Common myeloid progenitor, CD34-positive (primary cell): ENCODE results near the gene RAB44.

Experiments
- CTCF ChIA-PET: fragments of 350-600 bp; sonication (Branson Sonifier 250); formaldehyde crosslinking; loops from one replicate; lab custom pipeline; 2021; ENCODE audit warnings: antibody characterized with exemption; lab: Charles Lee
- POLR2A ChIA-PET: fragments of 350-600 bp; sonication (Branson Sonifier 250); formaldehyde crosslinking; loops from one replicate; lab custom pipeline; 2021; ENCODE audit warnings: antibody characterized with exemption; lab: Charles Lee
- DNase-seq, 3 donors: peaks; one replicate each; pipeline versions ENCODE4 v3.0.0 to v3.0.0-alpha.2; 2013
- H3K27ac ChIP-seq, 2 experiments: 1 replicate in 1 of 2; 2 replicates in 1 of 2; pipeline ENCODE4 v1.7.0; 2013; ENCODE audit warnings: inconsistent platforms in 2 of 2, low read length in 2 of 2, mild to moderate bottlenecking in 2 of 2, low read depth in 1 of 2, moderate library complexity in 1 of 2; ENCODE audit not compliant: severe bottlenecking in 2 of 2, insufficient read depth in 1 of 2, poor library complexity in 1 of 2
- H3K27me3 ChIP-seq, 5 experiments: replicated peaks in 2 of 5; 1 replicate in 3 of 5; 2 replicates in 2 of 5; pipeline versions ENCODE4 v1.6.1 to v1.7.0; 2013; ENCODE audit warnings: low read length in 4 of 5, mild to moderate bottlenecking in 2 of 5, moderate library complexity in 2 of 5, inconsistent platforms in 1 of 5; ENCODE audit not compliant: insufficient read depth in 5 of 5, control insufficient read depth in 4 of 5
- H3K36me3 ChIP-seq, 4 experiments: 1 replicate in 2 of 4; 2 replicates in 2 of 4; pipeline versions ENCODE4 v1.6.1 to v1.7.0; 2013; ENCODE audit warnings: low read length in 3 of 4, control low read depth in 1 of 4, mild to moderate bottlenecking in 1 of 4; ENCODE audit not compliant: control insufficient read depth in 4 of 4, insufficient read depth in 4 of 4
- H3K4me1 ChIP-seq, 4 experiments: 1 replicate in 3 of 4; 2 replicates in 1 of 4; pipeline versions ENCODE4 v1.6.1 to v1.7.1; 2013; ENCODE audit warnings: low read length in 3 of 4, mild to moderate bottlenecking in 3 of 4, control low read depth in 1 of 4, inconsistent platforms in 1 of 4, moderate library complexity in 1 of 4; ENCODE audit not compliant: control insufficient read depth in 4 of 4, insufficient read depth in 4 of 4; ENCODE audit errors: control extremely low read depth in 1 of 4
- H3K4me3 ChIP-seq, 7 experiments: 1 replicate in 4 of 7; 2 replicates in 3 of 7; pipeline versions ENCODE4 v1.5.1 to v1.7.0; 2013; ENCODE audit warnings: mild to moderate bottlenecking in 7 of 7, low read length in 6 of 7, moderate library complexity in 6 of 7, inconsistent platforms in 2 of 7, low read depth in 2 of 7, control low read depth in 1 of 7; ENCODE audit not compliant: insufficient read depth in 4 of 7, control insufficient read depth in 1 of 7; ENCODE audit errors: extremely low read depth in 1 of 7
- H3K9me3 ChIP-seq, 5 experiments: 1 replicate in 4 of 5; 2 replicates in 1 of 5; pipeline versions ENCODE4 v1.6.1 to v1.7.1; 2013; ENCODE audit warnings: low read length in 4 of 5, mild to moderate bottlenecking in 2 of 5, inconsistent platforms in 1 of 5, low read depth in 1 of 5, moderate library complexity in 1 of 5; ENCODE audit not compliant: control insufficient read depth in 4 of 5, insufficient read depth in 2 of 5; ENCODE audit errors: control extremely low read depth in 1 of 5
- WGBS: methylation state at CpG from one replicate; pipeline ENCODE4 v1.1.5; 2013; ENCODE audit not compliant: insufficient coverage; 5-methylcytosine and 5-hydroxymethylcytosine counted together

RAB44 gene

DNA sequence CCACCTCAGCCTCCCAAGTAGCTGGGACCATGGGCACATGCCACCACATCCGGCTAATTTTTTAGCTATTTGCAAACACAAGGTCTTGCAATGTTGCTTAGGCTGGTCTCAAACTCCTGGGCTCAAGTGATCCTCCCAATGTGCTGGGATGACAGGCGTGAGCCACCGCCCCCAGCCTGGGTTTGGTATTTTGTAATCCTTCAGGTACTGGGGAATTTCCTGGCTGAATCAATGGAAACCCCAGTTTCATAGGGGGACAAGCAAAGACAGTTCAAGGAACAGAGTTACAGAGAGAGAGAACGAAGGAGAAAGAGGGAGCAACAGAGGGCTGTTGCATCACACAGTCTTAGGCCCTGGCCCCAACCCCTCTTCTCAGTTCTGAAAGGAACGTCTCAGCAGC lies 35.7 kb downstream of the RAB44 start:
- Histone ChIP-seq H3K4me3 (no peak overlapping the region), H3K27me3 (peaks cover 0 to 1% (median 0%) of the 10 kb centered on the region in 5 experiments), H3K36me3 (peaks cover 0 to 10% (median 0%) of the 10 kb centered on the region in 4 experiments), H3K27ac (no peak overlapping the region), H3K9me3 (no peaks in the 10 kb centered on the region), H3K4me1 (peaks cover 0 to 12% (median 11%) of the 10 kb centered on the region in 4 experiments)
- WGBS, result 100% methylated on average over 5 of the region's 5 CpGs
- ChIA-PET CTCF (interaction anchor here (0.6 to 5.2 kb wide), 8 partner anchors 9 to 124 kb away, joined by 3 to 22 read pairs (median 3); no protein-coding TSS in a partner anchor), POLR2A (no interaction called here)
- DNase-seq, result no peak

GRCh38 chr6:36734486-36735060 lies 36.9 kb downstream of the RAB44 start:
- Histone ChIP-seq H3K27me3 (peaks cover 0 to 1% (median 0%) of the 10 kb centered on the region in 5 experiments), H3K4me1 (peaks cover 0 to 12% (median 10%) of the 10 kb centered on the region in 4 experiments), H3K27ac (no peak overlapping the region), H3K4me3 (peak overlapping the region in 3 of 7 experiments; percentile 40 to 63 (median 59)), H3K36me3 (peaks cover 0 to 10% (median 0%) of the 10 kb centered on the region in 4 experiments), H3K9me3 (no peaks in the 10 kb centered on the region)
- ChIA-PET POLR2A (no interaction called here), CTCF (interaction anchor here (0.7 to 5.2 kb wide), 5 partner anchors 24 to 119 kb away, joined by 3 to 22 read pairs (median 3); no protein-coding TSS in a partner anchor)
- 89% methylated on average over 6 of the region's 7 CpGs for WGBS
- DNase-seq, result no peak

DNA sequence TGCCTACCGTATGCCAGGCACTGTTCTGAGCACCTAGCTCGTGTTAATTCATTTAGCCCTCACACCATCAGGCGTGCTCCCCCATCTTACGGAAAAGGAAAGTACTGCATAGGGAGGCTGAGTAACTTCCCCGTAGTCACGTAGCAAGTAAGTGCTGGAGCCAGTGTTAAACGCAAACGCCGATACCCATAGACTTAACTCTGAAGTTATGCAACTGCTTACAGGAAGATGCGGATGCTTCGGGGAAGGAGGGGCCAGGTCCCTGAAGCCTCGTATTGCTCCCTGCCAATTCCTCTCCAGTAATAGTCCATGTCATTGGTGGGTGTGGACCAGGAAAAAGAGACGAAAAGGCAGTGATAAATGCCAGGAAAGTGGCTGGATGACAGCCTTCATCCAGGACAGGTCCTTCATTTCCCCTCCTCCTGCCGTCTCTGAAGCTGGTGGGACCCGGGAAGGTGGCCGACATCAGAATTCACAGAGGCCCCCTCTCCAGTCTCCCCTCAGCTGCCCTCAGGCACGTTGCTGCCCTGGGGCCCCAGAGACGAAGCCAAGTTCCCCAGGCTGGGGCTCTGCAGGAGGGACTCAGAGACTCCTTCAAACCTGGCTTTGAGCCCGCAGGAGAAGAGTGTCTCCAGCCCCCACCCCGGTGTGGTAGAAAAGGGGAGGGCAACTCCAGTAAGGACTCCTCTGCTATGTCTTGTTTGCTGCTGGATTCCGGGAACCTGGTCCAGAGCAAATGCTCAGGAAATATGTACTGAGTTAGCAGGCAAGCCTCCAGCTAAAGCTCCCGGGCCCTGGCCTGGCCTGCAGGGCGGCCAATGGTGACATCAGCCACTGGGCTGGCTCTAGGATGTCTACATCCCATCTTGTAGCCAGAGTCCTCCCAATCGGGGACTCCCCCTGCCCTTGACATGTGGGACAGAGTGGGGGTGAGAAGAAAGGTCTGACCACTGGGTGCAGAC lies 37.8 kb downstream of the RAB44 start:
- peak; percentile 67 to 86 (median 85) for DNase-seq
- peak overlapping the region in 3 of 7 experiments; percentile 40 to 63 (median 59) for H3K4me3 ChIP-seq
- H3K27me3 ChIP-seq, result peaks cover 0 to 1% (median 0%) of the 10 kb centered on the region in 5 experiments
- peaks cover 0 to 10% (median 0%) of the 10 kb centered on the region in 4 experiments for H3K36me3 ChIP-seq
- peaks cover 0 to 12% (median 10%) of the 10 kb centered on the region in 4 experiments for H3K4me1 ChIP-seq
- 16% methylated on average over 22 of the region's 24 CpGs for WGBS
- no peaks in the 10 kb centered on the region for H3K9me3 ChIP-seq
- no peak overlapping the region for H3K27ac ChIP-seq
- POLR2A ChIA-PET, result no interaction called here
- CTCF ChIA-PET, result interaction anchor here (0.7 to 5.2 kb wide), 4 partner anchors 23 to 120 kb away, joined by 3 to 22 read pairs (median 6); no protein-coding TSS in a partner anchor

GRCh38 chr6:36737043-36737785 lies 39.6 kb downstream of the RAB44 start:
- Histone ChIP-seq H3K36me3 (no peaks in the 10 kb centered on the region), H3K9me3 (no peaks in the 10 kb centered on the region), H3K4me1 (peaks cover 0 to 12% (median 10%) of the 10 kb centered on the region in 4 experiments), H3K27me3 (peaks cover 0 to 1% (median 0%) of the 10 kb centered on the region in 5 experiments), H3K27ac (no peak overlapping the region), H3K4me3 (no peak overlapping the region)
- 96% methylated on average over 14 of the region's 14 CpGs for WGBS
- ChIA-PET CTCF (no interaction called here), POLR2A (no interaction called here)
- no peak for DNase-seq

DNA sequence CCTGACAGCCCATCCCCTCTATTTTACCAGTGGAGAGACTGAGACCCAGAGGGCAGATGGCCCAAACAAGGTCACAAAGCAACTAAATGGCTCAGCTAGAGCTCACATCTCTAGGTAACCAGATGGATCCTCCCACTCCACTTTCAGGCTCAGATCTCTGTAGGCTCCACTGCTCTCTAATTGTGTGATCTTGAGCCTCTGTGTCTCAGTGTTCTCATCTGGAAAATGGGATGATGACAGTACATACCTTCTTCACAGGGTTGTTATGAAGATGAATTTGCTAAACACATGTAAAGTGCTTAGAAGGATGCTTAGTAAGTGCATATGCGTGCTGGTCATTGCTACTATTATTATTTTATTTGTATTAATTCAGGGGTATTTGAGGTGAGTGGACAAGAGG lies 40.5 kb downstream of the RAB44 start:
- ChIA-PET POLR2A (no interaction called here), CTCF (no interaction called here)
- no peak for DNase-seq
- WGBS, result no CpG with 5 or more reads among the region's 1 CpG
- Histone ChIP-seq H3K4me1 (peaks cover 0 to 12% (median 10%) of the 10 kb centered on the region in 4 experiments), H3K27ac (no peak overlapping the region), H3K27me3 (peaks cover 0 to 1% (median 0%) of the 10 kb centered on the region in 5 experiments), H3K4me3 (no peak overlapping the region), H3K36me3 (no peaks in the 10 kb centered on the region), H3K9me3 (no peaks in the 10 kb centered on the region)

- no peak overlapping the region for H3K27ac ChIP-seq
- no peak overlapping the region for H3K4me3 ChIP-seq
- peaks cover 0 to 7% (median 4%) of the 10 kb centered on the region in 4 experiments for H3K4me1 ChIP-seq
- CTCF ChIA-PET, result no interaction called here
- H3K36me3 ChIP-seq, result no peaks in the 10 kb centered on the region
- H3K9me3 ChIP-seq, result no peaks in the 10 kb centered on the region
- no peak for DNase-seq
- no peaks in the 10 kb centered on the region for H3K27me3 ChIP-seq
- 83% methylated on average over 11 of the region's 13 CpGs for WGBS
- POLR2A ChIA-PET, result no interaction called here
These were observed 42.6 kb downstream of the RAB44 start for GRCh38 chr6:36739947-36740817.
